Measurements from ENCODE around the gene HES1.

HES1 gene

DNA sequence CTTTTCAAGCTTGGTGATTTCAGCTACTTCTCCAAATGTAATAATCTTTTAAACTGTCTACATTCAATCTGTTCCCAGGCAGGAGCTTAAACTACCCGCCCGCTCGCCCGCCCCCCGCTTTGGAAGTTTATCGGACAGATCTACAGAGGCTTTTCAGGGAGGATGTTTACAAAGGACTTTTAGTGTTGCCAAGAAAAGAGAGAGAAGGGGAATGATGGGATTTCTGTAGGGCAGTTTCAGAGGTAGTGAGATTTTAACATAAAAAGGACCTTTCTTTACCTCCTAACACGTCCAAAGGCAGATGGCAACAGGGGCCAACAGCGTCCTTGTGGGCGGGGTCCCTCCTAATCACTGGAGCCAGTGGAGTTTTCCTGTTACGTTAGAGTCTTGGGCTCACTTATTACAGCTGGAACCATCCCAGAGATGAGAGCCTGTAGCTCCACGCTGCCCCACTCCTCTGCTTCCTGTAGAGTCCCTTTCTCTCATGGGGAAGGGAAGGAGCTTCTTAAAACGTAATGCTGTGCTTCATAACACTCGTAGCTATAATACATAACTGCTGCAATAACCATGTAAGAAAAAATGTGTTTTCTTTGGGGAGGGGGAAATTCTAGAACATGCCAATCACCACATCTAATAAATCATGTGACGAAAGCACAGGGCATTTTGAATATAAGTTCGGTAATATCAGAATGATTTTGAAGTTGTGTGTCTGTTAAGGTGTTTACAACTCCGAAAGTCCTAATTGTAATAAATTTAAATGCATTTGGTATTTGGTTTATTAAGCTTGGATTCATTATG is 30.9 kb downstream of the HES1 start:
- peak; percentile 63 to 69 for DNase-seq (ENCODE audit: low spot score in 2 of 2)
- no peak overlapping the region for H3K4me3 ChIP-seq
- no peaks in the 10 kb centered on the region for H3K27me3 ChIP-seq (ENCODE audit: low read depth)
- H3K36me3 ChIP-seq (replicated peaks), result no peaks in the 10 kb centered on the region
- in situ Hi-C loops (cut with MboI; ENCODE audit: low sequenced_read_pairs), result no loop called here
- H3K9me3 ChIP-seq, result no peaks in the 10 kb centered on the region
- peaks cover 24% of the 10 kb centered on the region for H3K4me1 ChIP-seq

DNA sequence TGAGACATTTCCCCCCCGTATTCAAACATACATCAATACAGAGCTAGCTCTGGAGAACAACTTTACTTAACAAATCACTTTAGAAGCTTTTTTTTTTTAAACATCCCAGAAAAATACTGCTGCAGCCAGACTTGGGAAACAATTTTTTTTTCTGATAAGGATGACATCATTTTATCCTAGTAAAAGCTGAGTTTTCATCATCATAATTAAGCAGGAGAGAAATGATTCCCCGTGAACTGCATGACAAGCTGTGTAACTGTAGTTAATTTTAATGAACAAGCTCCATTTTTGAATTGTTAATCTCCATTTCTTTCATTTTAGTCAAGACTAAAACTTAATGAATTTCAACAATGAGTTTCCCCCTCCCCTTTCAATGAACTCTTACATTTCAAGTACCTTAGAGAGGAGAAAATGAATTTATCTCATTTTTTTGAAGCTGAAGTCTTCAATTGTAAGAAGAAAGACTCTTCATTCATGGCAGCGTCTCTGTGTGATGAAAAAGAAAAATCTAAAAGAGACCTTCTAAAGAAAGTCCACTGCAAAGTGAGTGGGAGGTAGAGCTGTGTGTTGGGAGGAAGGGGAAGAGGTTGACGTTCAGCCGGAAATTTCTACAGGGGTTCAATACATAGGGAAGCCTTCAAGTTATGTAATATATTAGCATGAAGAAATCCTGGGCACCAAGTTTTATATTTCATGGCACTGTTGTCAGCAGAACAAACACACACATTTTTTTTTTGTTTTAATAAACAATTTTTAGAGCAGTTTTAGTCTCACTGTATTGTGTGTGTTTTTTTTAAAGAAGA is 31.7 kb downstream of the HES1 start:
- Histone ChIP-seq H3K4me1 (peaks cover 24% of the 10 kb centered on the region), H3K27me3 (ENCODE audit: low read depth) (no peaks in the 10 kb centered on the region), H3K9me3 (no peaks in the 10 kb centered on the region), H3K4me3 (no peak overlapping the region), H3K36me3 (replicated peaks) (no peaks in the 10 kb centered on the region)
- no peak for DNase-seq (ENCODE audit: low spot score in 2 of 2)
- in situ Hi-C loops (cut with MboI; ENCODE audit: low sequenced_read_pairs), result no loop called here

DNA sequence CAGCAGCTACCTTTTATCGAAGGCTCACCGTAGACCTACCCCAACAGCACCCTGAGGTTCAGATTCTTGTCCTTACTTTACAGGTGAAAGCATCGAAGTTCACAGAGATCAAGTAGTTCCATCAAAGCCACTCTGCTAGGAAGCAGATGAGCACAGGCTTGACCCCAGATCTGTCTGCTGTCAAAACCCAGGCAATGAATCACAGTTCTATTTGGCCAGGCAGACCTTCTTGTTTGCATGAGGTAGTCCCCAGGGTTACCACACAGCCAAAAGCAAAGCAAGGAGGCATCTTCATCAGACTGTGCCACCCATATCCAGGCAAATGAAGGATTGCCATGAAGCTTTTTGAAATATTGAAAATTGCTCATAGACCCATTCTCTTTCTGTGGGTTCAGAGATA is 33.0 kb downstream of the HES1 start:
- Histone ChIP-seq H3K27me3 (ENCODE audit: low read depth) (no peaks in the 10 kb centered on the region), H3K4me3 (no peak overlapping the region), H3K9me3 (no peaks in the 10 kb centered on the region), H3K36me3 (replicated peaks) (no peaks in the 10 kb centered on the region), H3K4me1 (peaks cover 24% of the 10 kb centered on the region)
- in situ Hi-C loops (cut with MboI; ENCODE audit: low sequenced_read_pairs), result no loop called here
- no peak for DNase-seq (ENCODE audit: low spot score in 2 of 2)

DNA sequence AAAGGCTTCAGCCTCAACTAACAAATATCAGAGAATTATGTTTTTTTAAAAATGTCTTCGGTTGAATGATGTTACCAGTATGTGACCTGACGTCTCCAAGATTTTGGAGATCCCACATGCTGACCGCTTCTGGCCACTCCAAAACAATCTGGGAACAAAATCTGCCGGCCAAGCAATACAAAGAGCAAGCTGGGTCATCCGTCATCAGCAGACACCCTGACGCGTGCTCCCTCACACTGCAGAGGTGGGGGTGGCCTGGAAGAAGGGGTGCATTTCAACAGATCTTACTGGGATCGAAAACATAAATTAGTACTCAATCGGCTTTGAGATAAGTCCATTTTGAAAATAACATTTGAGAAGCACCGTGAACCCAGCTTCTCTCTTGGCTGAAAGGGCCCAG is 33.6 kb downstream of the HES1 start:
- in situ Hi-C loops (cut with MboI; ENCODE audit: low sequenced_read_pairs), result no loop called here
- no peaks in the 10 kb centered on the region for H3K36me3 ChIP-seq (replicated peaks)
- DNase-seq (ENCODE audit: low spot score in 2 of 2), result no peak

DNA sequence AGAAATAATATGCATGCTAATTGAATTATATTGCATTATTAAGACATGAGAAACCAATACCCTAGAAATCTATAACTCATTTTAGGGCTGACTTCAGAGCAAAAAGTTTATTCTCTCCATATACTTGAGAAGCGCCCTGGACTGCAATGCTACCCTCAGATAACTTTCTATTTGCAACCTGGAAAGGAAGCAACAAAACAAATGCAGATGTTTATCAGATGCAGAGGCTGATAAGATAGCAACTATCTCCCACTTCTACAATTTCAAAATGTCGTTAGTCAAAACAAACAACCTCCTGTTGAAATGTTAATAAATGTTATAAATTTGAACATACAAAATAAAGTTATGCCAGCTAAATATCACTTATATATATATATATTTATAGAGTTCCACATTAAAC is 34.8 kb downstream of the HES1 start:
- DNase-seq (ENCODE audit: low spot score in 2 of 2), result no peak
- no peak overlapping the region for H3K4me3 ChIP-seq
- no peaks in the 10 kb centered on the region for H3K36me3 ChIP-seq (replicated peaks)
- in situ Hi-C loops (cut with MboI; ENCODE audit: low sequenced_read_pairs), result no loop called here
- H3K27me3 ChIP-seq (ENCODE audit: low read depth), result no peaks in the 10 kb centered on the region
- peaks cover 12% of the 10 kb centered on the region for H3K4me1 ChIP-seq
- no peaks in the 10 kb centered on the region for H3K9me3 ChIP-seq

More for the DNA sequence above, 33.6 kb downstream of the HES1 start:
- Histone ChIP-seq H3K27me3 (ENCODE audit: low read depth) (no peaks in the 10 kb centered on the region), H3K4me3 (no peak overlapping the region), H3K4me1 (peaks cover 23% of the 10 kb centered on the region), H3K9me3 (no peaks in the 10 kb centered on the region)

DNA sequence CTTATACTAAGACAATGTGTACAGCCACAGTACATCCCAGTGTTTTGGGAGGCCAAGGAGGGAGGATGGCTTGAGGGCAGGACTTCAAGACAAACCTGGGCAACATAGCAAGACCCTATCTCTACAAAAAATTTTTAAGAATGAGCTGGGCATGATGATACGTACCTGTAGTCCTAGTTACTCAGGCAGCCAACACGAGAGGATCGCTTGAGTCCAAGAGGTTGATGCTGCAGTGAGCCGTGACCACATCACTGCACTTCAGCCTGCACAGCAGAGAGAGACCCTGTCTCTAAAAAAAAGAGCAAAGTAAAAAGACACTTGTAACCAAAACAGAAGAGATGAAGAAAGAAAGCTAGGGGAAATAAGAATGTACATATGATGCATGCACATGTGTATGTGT is 38.5 kb downstream of the HES1 start:
- in situ Hi-C loops (cut with MboI; ENCODE audit: low sequenced_read_pairs), result no loop called here
- H3K27me3 ChIP-seq (ENCODE audit: low read depth), result no peaks in the 10 kb centered on the region
- DNase-seq (ENCODE audit: low spot score in 2 of 2), result no peak

DNA sequence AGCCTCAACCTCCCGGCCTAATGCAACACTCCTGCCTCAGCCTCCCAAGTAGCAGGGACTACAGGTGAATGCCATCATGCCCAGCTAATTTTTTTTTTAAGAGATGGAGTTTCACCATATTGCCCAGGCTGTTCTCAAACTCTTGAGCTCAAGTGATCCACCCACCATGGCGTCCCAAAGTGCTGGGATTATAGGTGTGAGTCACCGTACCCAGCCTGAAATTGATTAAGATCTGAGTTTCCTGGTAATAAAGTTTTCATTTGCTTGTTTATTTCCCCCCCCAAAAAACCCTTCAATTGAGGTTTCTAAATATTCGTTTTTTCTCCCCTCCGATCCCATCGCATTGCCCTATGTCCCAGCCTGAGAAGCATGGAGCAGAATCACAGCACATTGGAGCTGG is 39.0 kb downstream of the HES1 start:
- Histone ChIP-seq H3K4me3 (no peak overlapping the region), H3K36me3 (replicated peaks) (no peaks in the 10 kb centered on the region), H3K4me1 (no peaks in the 10 kb centered on the region), H3K9me3 (no peaks in the 10 kb centered on the region), H3K27me3 (ENCODE audit: low read depth) (no peaks in the 10 kb centered on the region)
- DNase-seq (ENCODE audit: low spot score in 2 of 2), result no peak
- in situ Hi-C loops (cut with MboI; ENCODE audit: low sequenced_read_pairs), result no loop called here

More for the DNA sequence above, 38.5 kb downstream of the HES1 start:
- Histone ChIP-seq H3K36me3 (replicated peaks) (no peaks in the 10 kb centered on the region), H3K4me1 (no peaks in the 10 kb centered on the region), H3K9me3 (no peaks in the 10 kb centered on the region), H3K4me3 (no peak overlapping the region)

DNA sequence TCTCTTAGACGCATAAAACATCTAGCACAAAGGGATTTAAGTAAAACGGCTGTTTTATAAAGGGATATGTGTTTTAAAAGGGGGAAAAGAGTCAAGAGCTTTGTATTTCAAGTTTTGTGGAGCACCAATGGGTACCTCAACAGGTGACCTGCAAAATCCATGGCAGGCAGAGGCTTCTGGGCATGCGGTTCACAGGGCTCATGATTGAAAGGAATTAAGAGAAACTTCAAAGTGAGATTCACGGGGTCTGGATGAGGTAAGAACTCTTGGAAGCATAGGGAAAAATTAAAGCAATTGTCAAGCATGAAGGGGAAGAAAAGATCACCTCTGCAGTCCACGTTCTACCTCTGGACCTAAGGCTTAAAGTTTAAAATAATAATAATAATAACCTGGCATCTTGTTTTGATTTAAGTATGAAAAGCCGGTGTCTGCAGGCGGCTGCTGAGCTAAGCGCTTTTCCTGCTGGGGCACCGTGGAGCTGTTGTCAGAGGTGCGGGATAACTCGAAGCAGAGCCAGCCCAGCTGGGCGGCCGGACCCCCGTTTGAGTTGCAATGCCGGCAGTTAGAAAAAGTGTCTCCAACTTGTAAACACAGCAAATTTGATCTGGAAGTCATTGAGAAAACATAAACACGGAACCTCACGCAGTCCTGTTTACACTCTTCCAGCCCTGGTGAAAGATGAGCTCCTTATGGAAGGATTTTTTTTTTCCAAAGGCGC is 40.5 kb downstream of the HES1 start:
- H3K9me3 ChIP-seq, result no peaks in the 10 kb centered on the region
- H3K36me3 ChIP-seq (replicated peaks), result no peaks in the 10 kb centered on the region
- H3K4me3 ChIP-seq, result no peak overlapping the region
- in situ Hi-C loops (cut with MboI; ENCODE audit: low sequenced_read_pairs), result no loop called here
- no peaks in the 10 kb centered on the region for H3K27me3 ChIP-seq (ENCODE audit: low read depth)
- no peak for DNase-seq (ENCODE audit: low spot score in 2 of 2)
- H3K4me1 ChIP-seq, result no peaks in the 10 kb centered on the region

DNA sequence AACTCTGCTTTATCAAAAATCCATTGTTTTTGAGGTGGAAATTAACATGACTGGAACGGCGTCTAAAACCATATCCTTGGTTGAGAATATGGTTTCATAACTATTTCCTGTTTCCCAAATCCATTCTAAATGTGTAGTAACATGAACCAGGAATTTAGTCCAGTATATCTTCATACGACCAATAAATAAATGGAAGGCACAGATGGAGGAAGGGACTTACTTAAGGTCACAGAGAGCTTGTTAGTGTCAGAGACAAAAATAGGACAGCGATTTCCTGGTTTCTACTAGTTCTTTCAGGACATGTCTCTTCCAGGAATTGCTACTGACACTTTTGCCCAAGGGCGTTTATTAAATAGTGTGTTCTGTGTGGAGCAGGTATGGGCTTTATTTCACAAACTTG is 41.2 kb downstream of the HES1 start:
- no peaks in the 10 kb centered on the region for H3K36me3 ChIP-seq (replicated peaks)
- no peaks in the 10 kb centered on the region for H3K9me3 ChIP-seq
- in situ Hi-C loops (cut with MboI; ENCODE audit: low sequenced_read_pairs), result no loop called here
- H3K4me1 ChIP-seq, result no peaks in the 10 kb centered on the region
- DNase-seq (ENCODE audit: low spot score in 2 of 2), result no peak
- no peak overlapping the region for H3K4me3 ChIP-seq
- H3K27me3 ChIP-seq (ENCODE audit: low read depth), result no peaks in the 10 kb centered on the region

DNA sequence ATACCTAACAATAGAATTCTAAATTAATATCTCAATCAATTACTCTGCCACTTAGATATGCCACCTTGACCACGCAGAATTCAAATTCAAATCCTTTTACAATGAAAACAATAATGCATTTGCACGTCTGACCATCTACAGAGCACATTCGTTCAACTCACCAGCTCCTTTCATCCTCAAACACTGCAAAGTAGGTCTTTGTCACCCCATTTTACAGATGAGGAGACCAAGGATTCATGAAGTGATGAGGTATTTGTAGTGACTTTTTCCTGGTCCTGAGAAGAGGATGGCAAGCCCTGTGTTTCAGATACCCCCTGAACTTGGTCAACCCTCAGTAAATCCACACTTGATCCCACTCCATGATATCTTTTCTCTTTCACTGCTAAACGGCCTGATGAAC is 42.2 kb downstream of the HES1 start:
- Histone ChIP-seq H3K9me3 (no peaks in the 10 kb centered on the region), H3K4me3 (no peak overlapping the region), H3K27me3 (ENCODE audit: low read depth) (no peaks in the 10 kb centered on the region), H3K4me1 (no peaks in the 10 kb centered on the region), H3K36me3 (replicated peaks) (no peaks in the 10 kb centered on the region)
- no peak for DNase-seq (ENCODE audit: low spot score in 2 of 2)
- in situ Hi-C loops (cut with MboI; ENCODE audit: low sequenced_read_pairs), result no loop called here

DNA sequence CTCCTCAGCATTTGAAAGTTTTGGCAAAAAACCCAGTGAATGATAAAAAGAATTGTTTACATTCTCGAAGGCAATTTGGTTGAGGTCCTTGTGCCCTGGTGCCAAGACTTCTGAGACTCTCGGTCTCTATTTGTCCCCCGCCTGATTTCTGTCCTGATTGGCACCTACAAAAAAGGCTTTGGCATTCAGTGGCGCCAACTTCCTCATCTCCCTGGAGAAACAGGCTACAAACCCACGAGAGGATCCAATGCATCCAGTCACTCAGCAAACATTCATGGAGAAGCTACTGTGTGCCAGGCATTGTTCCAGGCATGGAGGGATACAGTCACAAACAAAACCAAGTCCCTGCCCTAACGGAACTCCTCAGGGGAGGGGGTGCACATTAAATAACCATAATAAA is 42.7 kb downstream of the HES1 start:
- Histone ChIP-seq H3K4me3 (no peak overlapping the region), H3K4me1 (no peaks in the 10 kb centered on the region), H3K36me3 (replicated peaks) (no peaks in the 10 kb centered on the region), H3K9me3 (no peaks in the 10 kb centered on the region), H3K27me3 (ENCODE audit: low read depth) (no peaks in the 10 kb centered on the region)
- DNase-seq (ENCODE audit: low spot score in 2 of 2), result no peak
- in situ Hi-C loops (cut with MboI; ENCODE audit: low sequenced_read_pairs), result no loop called here

DNA sequence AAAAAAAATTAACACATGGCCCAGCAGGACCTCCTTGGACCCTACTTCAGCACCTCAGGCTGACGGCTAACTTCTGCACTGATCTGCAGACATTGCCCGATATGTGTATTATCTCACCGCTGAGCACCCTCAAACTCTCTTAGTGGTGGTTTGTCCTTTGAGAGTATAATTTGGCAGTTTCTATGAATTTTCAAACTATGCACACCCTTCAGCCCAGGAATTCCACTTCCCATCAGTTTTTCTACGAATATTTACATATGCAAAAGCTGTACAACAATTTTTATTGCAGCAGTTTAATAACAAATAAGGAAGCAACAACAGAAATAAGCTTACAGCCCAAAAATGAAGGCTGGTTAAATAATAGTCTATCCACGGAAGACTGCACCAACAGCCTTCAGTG is 44.6 kb downstream of the HES1 start:
- Histone ChIP-seq H3K4me1 (peaks cover 7% of the 10 kb centered on the region; the same call in 1 of the 2 replicates), H3K36me3 (replicated peaks) (no peaks in the 10 kb centered on the region), H3K9me3 (no peaks in the 10 kb centered on the region), H3K4me3 (no peak overlapping the region), H3K27me3 (ENCODE audit: low read depth) (no peaks in the 10 kb centered on the region)
- DNase-seq (ENCODE audit: low spot score in 2 of 2), result no peak
- in situ Hi-C loops (cut with MboI; ENCODE audit: low sequenced_read_pairs), result no loop called here

DNA sequence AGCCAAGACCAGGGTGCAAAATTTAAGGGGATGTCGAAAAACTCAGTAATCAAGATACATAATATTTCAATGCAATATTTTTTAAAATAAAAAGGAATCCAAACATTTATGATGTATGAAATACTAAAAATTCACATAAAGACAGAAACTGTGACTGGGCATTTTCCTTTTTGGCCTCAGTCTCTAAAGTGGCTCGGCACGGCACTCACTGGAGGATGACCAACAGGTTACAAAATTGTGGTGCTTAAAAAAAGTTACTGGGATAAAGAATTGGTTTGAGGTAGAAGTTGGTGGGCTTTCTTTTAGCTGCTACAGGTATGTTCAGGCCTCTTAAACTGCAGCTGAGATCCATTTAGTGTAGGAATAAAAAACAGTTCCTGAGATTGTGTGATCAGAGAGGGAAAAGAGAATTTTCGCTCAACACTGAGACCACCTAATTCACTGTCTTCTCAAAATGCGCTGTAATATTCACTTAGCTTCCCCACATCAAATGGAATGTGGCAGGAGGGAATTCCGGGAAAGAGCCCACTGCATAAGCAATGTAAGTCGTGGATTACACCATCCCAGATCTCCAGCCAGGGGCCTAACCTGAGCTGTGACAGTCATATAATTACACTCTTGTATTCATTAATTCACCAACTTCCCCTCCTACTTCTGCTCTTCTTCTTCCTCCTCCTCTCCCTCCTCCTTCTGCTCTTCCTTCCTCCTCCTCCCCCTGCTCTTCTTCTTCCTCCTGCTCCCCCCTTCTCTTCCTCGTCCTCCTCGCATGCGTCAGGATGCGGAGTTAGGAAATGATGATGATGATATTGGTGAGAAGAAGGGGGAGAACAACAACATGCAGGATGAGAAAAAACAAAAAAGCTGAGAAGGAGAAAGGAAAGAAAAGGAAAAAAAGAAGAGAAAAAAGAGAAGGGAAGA is 45.9 kb downstream of the HES1 start:
- Histone ChIP-seq H3K36me3 (replicated peaks) (no peaks in the 10 kb centered on the region), H3K9me3 (no peaks in the 10 kb centered on the region), H3K4me1 (peaks cover 7% of the 10 kb centered on the region; the same call in 1 of the 2 replicates), H3K4me3 (no peak overlapping the region), H3K27me3 (ENCODE audit: low read depth) (no peaks in the 10 kb centered on the region)
- in situ Hi-C loops (cut with MboI; ENCODE audit: low sequenced_read_pairs), result no loop called here
- no peak for DNase-seq (ENCODE audit: low spot score in 2 of 2)
